K562 (cell line): Measurements from ENCODE around the gene GANAB. TPM values are rescaled to one million over a fixed set of nuclear protein-coding genes. Genes with fewer than 3 reads are reported as not detected.

Experiments used
- DEAF1 ChIP-seq: fragments of 450-650 bp; formaldehyde crosslinking; IDR thresholded peaks from 2 replicates; pipeline ENCODE4 v1.4.0; 2020; ENCODE audit warnings: mild to moderate bottlenecking, moderate library complexity
- ELF1 ChIP-seq: fragments of 200-800 bp; sonication (Bioruptor generic); IDR thresholded peaks from 2 replicates; pipeline ENCODE4 v1.6.1; 2016; ENCODE audit warnings: missing genetic modification characterization, missing compliant biosample characterization
- FOXJ2 ChIP-seq: fragments of 200-800 bp; sonication (Bioruptor generic); IDR thresholded peaks from 2 replicates; pipeline ENCODE4 v1.6.1; 2016; ENCODE audit warnings: missing genetic modification characterization, missing compliant biosample characterization
- FOXK1 ChIP-seq: sonication (generic); formaldehyde crosslinking; IDR thresholded peaks from 2 replicates; pipeline ENCODE4 v1.8.0; 2022; ENCODE audit warnings: missing genetic modification reagents, mild to moderate bottlenecking, borderline replicate concordance
- GATAD2A ChIP-seq: fragments of 450-650 bp; IDR thresholded peaks from 2 replicates; pipeline ENCODE4 v1.6.1; 2017
- HIVEP1 ChIP-seq: fragments of 250-450 bp; sonication (Bioruptor Pico); IDR thresholded peaks from 2 replicates; pipeline ENCODE4 v1.4.0; 2020; ENCODE audit warnings: mild to moderate bottlenecking
- POLR2H ChIP-seq: IDR thresholded peaks from 2 replicates; pipeline ENCODE4 v1.6.1; 2016; ENCODE audit warnings: missing genetic modification characterization, low read depth, mild to moderate bottlenecking, control low read depth, missing compliant biosample characterization, moderate library complexity
- SETDB1 ChIP-seq: IDR thresholded peaks from one replicate; pipeline ENCODE4 v1.6.1; 2012; ENCODE audit warnings: low read length, control low read depth, inconsistent platforms
- SNRNP70 ChIP-seq: fragments of 200-400 bp; formaldehyde crosslinking; optimal IDR thresholded peaks from 2 replicates; pipeline ENCODE3; 2017; ENCODE audit warnings: low read depth, low read length
- SP1 ChIP-seq: sonication (generic); formaldehyde crosslinking; IDR thresholded peaks from 2 replicates; pipeline ENCODE4 v1.8.1; 2022; ENCODE audit warnings: mild to moderate bottlenecking, missing genetic modification reagents
- XRCC3 ChIP-seq: fragments of 450-650 bp; IDR thresholded peaks from 2 replicates; pipeline ENCODE4 v1.6.1; 2017; ENCODE audit warnings: mild to moderate bottlenecking, moderate library complexity
- ZNF124 ChIP-seq: sonication (generic); formaldehyde crosslinking; IDR thresholded peaks from 2 replicates; pipeline ENCODE4 v1.8.1; 2022; ENCODE audit warnings: missing genetic modification reagents
- ZNF263 ChIP-seq: sonication (generic); formaldehyde crosslinking; IDR thresholded peaks from 2 replicates; pipeline ENCODE4 v1.8.0; 2022; ENCODE audit warnings: mild to moderate bottlenecking, missing genetic modification reagents, borderline replicate concordance
- ZNF586 ChIP-seq: fragments of 450-650 bp; formaldehyde crosslinking; conservative IDR thresholded peaks from 2 replicates; pipeline ENCODE4 v1.4.0; 2020; ENCODE audit warnings: mild to moderate bottlenecking, moderate library complexity
- ZNF707 ChIP-seq: fragments of 250-450 bp; sonication (Bioruptor Pico); conservative IDR thresholded peaks from 2 replicates; pipeline ENCODE4 v1.8.0; 2022; ENCODE audit warnings: inconsistent platforms, mild to moderate bottlenecking, moderate library complexity
- ZNF79 ChIP-seq: fragments of 250-450 bp; sonication (Bioruptor Pico); IDR thresholded peaks from 2 replicates; pipeline ENCODE4 v1.4.0; 2020; ENCODE audit warnings: low read depth, mild to moderate bottlenecking, moderate library complexity
- ZSCAN32 ChIP-seq: fragments of 450-650 bp; formaldehyde crosslinking; IDR thresholded peaks from 2 replicates; pipeline ENCODE4 v1.4.0; 2020; ENCODE audit warnings: mild to moderate bottlenecking, moderate library complexity
- polyA plus RNA-seq, 8 experiments: library from polyadenylated mRNA; depleted of rRNA in 4 of 8; stranded (reverse) in 5 of 8; unstranded in 3 of 8; fragments of >200 nt; fragmentation: Nextera tagmentation in 2 of 8; fragmentation: Illumina TruSeq in 1 of 8; extraction: Ambion mirVana in 2 of 8; extraction: Trizol in 1 of 8; gene quantifications; 2 replicates each; pipeline versions ENCODE4 v1.2.1 to v1.2.3, GENCODE V29; 2011 to 2014; ENCODE audit warnings: inconsistent platforms in 1 of 8, missing spikeins in 1 of 8
- total RNA-seq, 7 experiments: library from RNA; depleted of rRNA in 6 of 7; stranded (reverse); fragments of >200 nt in 6 of 7; fragmentation: Illumina TruSeq in 2 of 7; extraction: Trizol in 2 of 7; gene quantifications; 2 replicates each; pipeline versions ENCODE4 v1.2.1 to v1.2.3, GENCODE V29; 2011 to 2021; ENCODE audit warnings: low replicate concordance in 1 of 7
- TF ChIP-seq, protein P1 (sequence below), 2 experiments: fragments of 450-650 bp; IDR thresholded peaks; 2 replicates each; pipeline ENCODE4 v1.6.1; 2016; ENCODE audit warnings: mild to moderate bottlenecking in 2 of 2, borderline replicate concordance in 1 of 2, low read depth in 1 of 2, moderate library complexity in 1 of 2
- TF ChIP-seq, protein P2 (sequence below): fragments of 450-650 bp; formaldehyde crosslinking; IDR thresholded peaks from 2 replicates; pipeline ENCODE4 v1.4.0; 2022; ENCODE audit warnings: missing genetic modification characterization

Gene GANAB
- total and polyA plus RNA-seq, 9 of the 15 experiments (the other 6 are each of a cell fraction or from before 2014, with no cell fraction given), result 6.5 to 284 (median 161) TPM

- TF ChIP-seq ZNF586 (CRISPR knock-in tag) (no peak), SNRNP70 (no peak), ZNF263 (CRISPR knock-in tag) (no peak), ZNF707 (CRISPR knock-in tag) (no peak), POLR2H (no peak), DEAF1 (CRISPR knock-in tag) (0 out of 2 replicates have a peak, but pooled peaks have one; percentile 15), HIVEP1 (CRISPR knock-in tag) (no peak), FOXK1 (no peak), SP1 (CRISPR knock-in tag) (0 out of 2 replicates have a peak, but pooled peaks have one; percentile 22), ELF1 (tag) (no peak), FOXJ2 (no peak), ZNF79 (CRISPR knock-in tag) (no peak), XRCC3 (no peak), GATAD2A (no peak), ZNF124 (CRISPR knock-in tag) (no peak), SETDB1 (no peak), ZSCAN32 (no peak)
- TF ChIP-seq, protein P1, sequence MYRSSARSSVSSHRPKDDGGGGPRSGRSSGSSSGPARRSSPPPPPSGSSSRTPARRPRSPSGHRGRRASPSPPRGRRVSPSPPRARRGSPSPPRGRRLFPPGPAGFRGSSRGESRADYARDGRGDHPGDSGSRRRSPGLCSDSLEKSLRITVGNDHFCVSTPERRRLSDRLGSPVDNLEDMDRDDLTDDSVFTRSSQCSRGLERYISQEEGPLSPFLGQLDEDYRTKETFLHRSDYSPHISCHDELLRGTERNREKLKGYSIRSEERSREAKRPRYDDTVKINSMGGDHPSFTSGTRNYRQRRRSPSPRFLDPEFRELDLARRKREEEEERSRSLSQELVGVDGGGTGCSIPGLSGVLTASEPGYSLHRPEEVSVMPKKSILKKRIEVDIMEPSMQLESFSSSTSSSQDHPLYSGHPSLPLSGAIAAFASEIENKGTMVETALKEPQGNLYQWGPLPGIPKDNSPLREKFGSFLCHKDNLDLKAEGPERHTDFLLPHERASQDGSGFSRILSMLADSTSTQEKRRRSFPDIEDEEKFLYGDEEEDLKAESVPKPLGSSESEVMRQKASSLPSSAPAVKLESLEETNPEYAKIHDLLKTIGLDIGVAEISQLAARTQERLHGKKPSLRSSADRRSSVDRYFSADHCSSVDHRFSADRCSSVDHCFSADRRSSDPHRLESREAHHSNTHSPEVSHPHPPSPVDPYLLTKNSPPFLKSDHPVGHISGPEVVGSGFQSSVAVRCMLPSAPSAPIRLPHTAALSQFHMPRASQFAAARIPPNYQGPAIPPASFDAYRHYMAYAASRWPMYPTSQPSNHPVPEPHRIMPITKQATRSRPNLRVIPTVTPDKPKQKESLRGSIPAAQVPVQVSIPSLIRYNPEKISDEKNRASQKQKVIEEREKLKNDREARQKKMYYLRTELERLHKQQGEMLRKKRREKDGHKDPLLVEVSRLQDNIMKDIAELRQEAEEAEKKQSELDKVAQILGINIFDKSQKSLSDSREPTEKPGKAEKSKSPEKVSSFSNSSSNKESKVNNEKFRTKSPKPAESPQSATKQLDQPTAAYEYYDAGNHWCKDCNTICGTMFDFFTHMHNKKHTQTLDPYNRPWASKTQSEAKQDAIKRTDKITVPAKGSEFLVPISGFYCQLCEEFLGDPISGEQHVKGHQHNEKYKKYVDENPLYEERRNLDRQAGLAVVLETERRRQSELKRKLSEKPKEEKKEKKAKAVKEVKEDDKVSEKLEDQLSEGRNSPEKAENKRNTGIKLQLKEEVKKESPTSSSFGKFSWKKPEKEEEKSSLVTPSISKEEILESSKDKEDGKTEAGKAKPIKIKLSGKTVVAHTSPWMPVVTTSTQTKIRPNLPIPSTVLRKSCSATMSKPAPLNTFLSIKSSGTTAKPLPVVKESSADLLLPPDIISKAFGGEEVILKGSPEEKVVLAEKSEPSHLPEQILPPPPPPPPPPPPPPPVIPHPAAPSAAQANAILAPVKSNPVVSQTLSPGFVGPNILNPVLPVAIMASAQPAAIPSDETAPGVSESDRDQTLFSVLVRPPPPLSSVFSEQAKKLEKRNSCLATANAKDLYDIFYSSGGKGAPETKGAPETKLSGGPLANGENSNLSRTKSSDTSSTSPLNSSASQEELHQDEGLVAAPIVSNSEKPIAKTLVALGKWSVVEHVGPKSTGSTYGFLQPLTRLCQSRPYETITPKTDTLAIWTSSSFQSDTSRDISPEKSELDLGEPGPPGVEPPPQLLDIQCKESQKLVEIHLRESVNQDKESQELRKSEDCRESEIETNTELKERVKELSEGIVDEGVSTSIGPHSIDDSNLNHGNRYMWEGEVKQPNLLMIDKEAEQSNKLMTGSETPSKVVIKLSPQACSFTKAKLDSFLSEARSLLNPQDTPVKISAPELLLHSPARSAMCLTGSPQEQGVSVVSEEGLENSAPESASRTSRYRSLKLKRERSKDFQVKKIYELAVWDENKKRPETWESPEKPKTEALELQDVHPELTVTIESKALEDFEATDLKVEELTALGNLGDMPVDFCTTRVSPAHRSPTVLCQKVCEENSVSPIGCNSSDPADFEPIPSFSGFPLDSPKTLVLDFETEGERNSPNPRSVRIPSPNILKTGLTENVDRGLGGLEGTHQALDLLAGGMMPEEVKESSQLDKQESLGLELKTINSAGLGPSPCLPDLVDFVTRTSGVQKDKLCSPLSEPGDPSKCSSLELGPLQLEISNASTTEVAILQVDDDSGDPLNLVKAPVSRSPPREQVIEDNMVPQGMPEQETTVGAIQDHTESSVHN (IDR thresholded peaks at IDR 0.05; ENCODE audit: borderline replicate concordance in 1 of 2, low read depth in 1 of 2), result no peak
- TF ChIP-seq, protein P2, sequence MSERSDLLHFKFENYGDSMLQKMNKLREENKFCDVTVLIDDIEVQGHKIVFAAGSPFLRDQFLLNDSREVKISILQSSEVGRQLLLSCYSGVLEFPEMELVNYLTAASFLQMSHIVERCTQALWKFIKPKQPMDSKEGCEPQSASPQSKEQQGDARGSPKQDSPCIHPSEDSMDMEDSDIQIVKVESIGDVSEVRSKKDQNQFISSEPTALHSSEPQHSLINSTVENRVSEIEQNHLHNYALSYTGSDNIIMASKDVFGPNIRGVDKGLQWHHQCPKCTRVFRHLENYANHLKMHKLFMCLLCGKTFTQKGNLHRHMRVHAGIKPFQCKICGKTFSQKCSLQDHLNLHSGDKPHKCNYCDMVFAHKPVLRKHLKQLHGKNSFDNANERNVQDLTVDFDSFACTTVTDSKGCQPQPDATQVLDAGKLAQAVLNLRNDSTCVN, result no peak
Measured at GRCh38 chr11:62593434-62594044, 52.9 kb downstream of the GANAB start (continued).
